Bone marrow (tissue), 2 donors: ENCODE results near the gene THAP10.

ENCODE experiments used
- DNase-seq, 2 donors: peaks; one replicate each; lab custom pipeline; 2025; lab: John Stamatoyannopoulos, UW

Gene THAP10

GRCh38 chr15:70853973-70854665 is 38.1 kb downstream of the THAP10 start, which contains the start of gene LARP6:
TSS of gene LARP6 (minus strand) at chr15:70854157. CDS start at chr15:70854088, 69 bp downstream.
- no peak for DNase-seq

- no peak for DNase-seq
These were observed 38.8 kb downstream of the THAP10 start for GRCh38 chr15:70853318-70853972.

- DNase-seq = no peak
These were observed 39.5 kb downstream of the THAP10 start for GRCh38 chr15:70852501-70853317.

- DNase-seq = no peak
These were observed 40.3 kb downstream of the THAP10 start for GRCh38 chr15:70851889-70852288.

DNA sequence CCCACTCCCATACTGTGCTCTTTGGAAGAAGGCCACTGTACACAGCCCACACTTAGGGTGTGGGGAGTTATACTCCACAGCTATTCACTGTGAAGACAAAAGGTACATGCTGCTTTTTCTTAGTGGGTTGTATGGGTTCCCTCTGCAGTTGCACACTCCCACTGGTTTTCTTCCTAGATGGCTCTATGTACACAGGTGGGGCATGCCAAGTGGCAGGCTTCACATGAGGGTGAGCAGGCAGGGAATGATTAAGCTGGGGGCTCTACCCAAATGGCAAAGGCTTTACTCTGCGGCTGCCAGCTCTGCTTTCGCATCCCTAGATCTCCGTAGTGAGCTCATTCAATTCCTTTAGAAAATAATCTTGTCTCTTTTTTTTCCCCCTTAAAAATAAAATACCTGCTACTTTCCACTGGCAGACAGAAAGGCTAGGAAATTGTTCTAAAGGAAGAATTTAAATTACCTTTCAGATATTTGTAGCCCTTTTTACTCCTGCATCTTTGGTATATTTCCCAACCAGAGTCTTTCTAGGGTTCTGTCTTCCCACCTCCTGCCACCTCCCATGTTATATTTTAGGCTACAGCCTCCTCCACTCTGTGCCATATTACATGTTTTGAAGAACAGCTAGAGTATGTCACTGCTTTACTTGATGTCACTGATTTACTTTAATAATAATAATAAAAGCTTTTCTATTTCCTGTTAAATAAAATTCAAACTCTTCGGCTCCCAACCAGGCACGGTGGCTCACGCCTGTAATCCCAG is 46.5 kb downstream of the THAP10 start:
- no peak for DNase-seq

- DNase-seq = no peak
These were observed 54.8 kb downstream of the THAP10 start for GRCh38 chr15:70837476-70837875.

DNA sequence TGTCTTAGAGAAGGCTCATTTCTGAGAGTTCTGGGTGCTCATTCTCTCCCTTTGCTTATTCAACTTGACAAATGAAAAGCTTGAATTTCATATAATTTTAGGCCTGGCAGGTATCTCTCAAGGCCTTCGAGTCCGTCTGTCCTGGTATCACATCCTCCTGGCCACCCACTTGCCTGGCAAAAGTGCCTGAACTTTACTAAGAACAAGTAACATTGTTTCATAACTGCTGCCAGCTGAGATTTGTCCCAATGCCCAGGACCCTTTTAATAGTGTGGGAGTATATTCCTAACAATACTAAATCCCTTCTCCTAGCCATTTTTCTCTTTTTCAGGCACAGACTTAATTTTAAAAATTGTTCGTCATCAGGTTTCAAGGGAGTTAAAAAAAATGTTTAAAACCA is 56.4 kb downstream of the THAP10 start:
- no peak for DNase-seq

DNA sequence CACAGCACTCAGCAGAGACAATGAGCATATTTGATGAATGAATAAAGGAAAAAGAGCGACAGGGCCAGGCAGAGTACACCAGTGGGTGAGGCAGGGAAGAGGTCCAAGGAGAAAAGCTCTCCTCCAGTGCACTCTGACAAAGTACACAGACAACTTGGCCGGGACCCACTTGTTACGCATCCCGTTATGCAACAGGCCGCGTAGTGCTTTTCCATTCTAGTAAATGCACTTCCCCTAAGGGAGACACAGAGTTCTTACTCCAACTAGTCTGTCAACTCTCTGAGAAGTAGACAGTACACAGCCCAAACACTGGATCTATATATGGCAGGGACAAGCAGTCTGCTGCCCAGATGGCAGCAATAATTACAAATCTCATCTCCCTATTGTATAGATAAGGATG is 56.8 kb downstream of the THAP10 start:
- DNase-seq = no peak

- DNase-seq = no peak
These were observed 57.2 kb downstream of the THAP10 start for GRCh38 chr15:70834999-70835398.

DNA sequence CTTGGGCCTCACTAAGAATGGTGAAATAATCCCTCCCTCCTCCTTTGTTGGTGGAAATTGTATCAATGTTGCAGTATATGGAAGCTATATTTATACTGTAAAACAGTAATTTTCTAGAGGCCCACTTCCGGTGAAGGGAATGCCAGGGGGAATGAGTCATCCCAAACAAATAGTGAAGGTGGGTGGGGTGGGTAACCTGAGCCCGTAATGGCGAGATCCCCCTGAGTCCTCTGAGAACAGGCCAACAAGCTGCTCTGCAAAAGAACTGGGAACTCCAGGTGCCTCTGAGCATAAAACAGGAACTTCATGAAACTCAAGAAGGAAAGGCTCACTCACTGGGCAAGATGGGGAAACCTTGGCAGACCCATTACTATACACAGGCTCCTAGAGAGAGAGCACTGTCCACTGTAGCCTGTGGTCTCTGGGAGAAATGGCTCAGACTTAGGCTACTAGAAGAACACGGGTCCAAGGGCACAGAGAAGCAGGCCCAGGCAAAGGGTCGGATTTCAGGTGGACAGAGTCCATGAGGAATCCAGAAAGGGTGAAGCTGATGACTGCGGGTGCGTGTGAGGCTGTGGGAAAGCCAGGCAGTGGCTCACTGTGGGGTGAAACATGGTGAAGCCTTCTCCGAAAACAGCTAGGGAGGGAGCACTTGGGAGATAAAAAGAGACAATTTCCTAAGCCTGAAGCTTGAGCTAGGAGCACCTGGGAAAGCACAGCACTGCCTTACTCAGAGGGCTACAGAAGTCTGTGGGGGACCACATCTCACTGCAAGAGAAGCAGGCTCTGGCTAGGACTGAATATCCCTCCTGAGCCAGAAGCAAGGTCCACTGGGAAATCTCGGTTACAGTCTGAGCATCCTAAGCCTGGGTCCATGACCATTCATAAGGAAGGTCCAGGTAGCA is 58.1 kb downstream of the THAP10 start:
- DNase-seq = no peak

DNA sequence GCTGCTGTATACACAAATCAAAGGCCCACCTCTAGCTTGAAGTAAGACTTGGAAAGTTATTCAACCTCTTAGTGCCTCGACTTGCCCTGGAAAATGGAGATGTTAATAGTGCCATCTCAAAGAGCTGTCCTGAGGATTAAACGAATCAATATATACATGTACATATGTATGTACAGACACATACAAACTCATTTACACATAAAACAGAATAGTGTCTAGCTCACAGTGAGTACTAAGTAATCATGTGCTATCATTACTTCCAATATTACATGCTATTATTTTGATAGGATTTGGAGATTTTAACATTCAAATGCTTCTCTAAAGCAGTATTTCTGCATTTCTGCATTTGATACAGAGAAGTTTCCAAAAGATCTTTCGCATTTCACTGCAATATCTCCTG is 58.8 kb downstream of the THAP10 start:
- no peak for DNase-seq

GRCh38 chr15:70832176-70832575 is 60.1 kb downstream of the THAP10 start:
- DNase-seq = no peak
